SH-SY5Y (cell line): Measurements from ENCODE around the gene NLRC4.

Source experiments
- GATA2 ChIP-seq: IDR thresholded peaks from 2 replicates; pipeline ENCODE4 v1.6.1; 2011; ENCODE audit warnings: mild to moderate bottlenecking, low read depth, low read length
- GATA3 ChIP-seq: IDR thresholded peaks from 2 replicates; pipeline ENCODE4 v1.6.1; 2011; ENCODE audit warnings: low read depth, mild to moderate bottlenecking, low read length, moderate library complexity

The NLRC4 gene

DNA sequence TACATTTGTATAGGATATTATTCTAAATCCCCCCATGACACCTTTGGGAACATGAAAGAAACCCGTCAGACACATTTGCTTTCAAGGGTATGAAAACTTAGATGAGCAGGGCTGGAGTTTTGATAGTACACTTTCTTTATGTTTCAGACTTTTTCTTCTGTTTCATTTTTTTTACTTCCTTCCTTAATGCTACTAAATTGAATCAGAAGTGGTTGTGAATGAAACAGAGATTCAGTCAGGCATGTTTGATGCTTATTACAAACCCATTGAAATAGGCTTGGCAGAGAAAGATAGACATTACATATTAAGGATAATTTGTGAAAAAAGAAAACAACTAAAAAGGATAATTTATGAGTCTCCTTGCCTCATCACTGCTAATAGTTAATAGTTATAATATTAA is 72.3 kb downstream of the NLRC4 start:
- TF ChIP-seq GATA3 (no peak), GATA2 (no peak)

DNA sequence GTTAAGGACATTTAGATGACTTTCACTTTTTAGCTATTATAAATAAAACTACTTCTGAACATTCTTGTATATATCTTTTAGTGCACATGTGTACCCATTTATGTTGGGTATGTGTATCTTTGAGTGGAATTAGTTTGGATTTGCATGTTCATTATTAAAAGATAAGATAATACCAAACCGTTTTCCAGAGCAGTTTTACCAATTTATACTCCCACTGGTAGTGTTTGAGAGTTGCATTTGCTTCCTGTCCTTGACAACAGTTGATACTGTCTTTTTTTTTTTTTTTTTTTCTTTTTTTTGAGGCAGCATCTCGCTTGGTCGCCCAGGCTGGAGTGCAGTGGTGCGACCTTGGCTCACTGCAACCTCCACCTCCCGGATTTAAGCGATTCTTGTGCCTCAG is 75.7 kb downstream of the NLRC4 start:
- TF ChIP-seq GATA2, result no peak
- TF ChIP-seq GATA3, result no peak

DNA sequence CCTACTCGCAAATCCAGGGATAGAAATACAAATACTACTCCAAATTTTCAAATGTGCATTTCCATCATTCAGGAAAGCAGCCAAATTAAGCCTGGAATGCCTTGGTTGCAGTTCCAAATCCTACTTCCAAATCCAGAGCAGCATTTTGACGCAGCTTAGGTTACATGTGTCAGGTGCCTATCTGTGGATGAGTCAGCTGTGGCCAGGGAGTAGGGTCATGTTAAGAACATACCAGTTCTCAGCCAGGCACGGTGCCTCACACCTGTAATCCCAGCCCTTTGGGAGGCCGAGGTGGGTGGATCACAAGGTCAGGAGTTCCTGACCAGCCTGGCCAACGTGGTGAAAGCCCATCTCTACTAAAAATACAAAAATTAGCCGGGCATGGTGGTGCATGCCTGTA is 82.0 kb downstream of the NLRC4 start:
- TF ChIP-seq GATA2 (no peak), GATA3 (no peak)
